ENCODE measurements around the gene SPECC1L. TPM values are rescaled to one million over a fixed set of nuclear protein-coding genes. Genes with fewer than 3 reads are reported as not detected.

The SPECC1L gene
- total and polyA plus RNA-seq, 4 experiments from 2014 or later: 4.3 to 62.1 (median 32.0) TPM

- H3K9me3 ChIP-seq (ENCODE audit: control insufficient read depth in 1 of 2, low read length in 2 of 2): no peaks in the 10 kb centered on the region
- no peak for DNase-seq
- H3K4me1 ChIP-seq (ENCODE audit: insufficient read depth, low read length): no peaks in the 10 kb centered on the region
- Mint-ChIP-seq H3K9me3 (peaks cover 0 to 4% (median 0%) of the 10 kb centered on the region in 8 donors), H3K27me3 (no peaks in the 10 kb centered on the region), H3K27ac (peak overlapping the region in 1 of 7 donors; percentile 15), H3K36me3 (peaks cover 15 to 26% of the 10 kb centered on the region in 2 donors), H3K4me1 (peaks cover 4 to 11% (median 6%) of the 10 kb centered on the region in 4 donors), H3K4me3 (no peak overlapping the region)
- H3K4me3 ChIP-seq (ENCODE audit: low read length in 2 of 2): no peak overlapping the region
- intact Hi-C loops (cut with micrococcal nuclease): no loop called here
- H3K27me3 ChIP-seq (ENCODE audit: insufficient read depth, low read length): no peaks in the 10 kb centered on the region
- no peak overlapping the region for H3K27ac ChIP-seq (ENCODE audit: low read depth, low read length)
- H3K36me3 ChIP-seq (ENCODE audit: insufficient read depth, low read length): peaks cover 20% of the 10 kb centered on the region
- ChIA-PET POLR2A (ENCODE audit: partially characterized antibody) (interaction anchor here (1.5 kb wide), 1 partner anchor 9 kb away, joined by 6 read pairs; the partner anchor contains the start of gene ADORA2A), CTCF (ENCODE audit: partially characterized antibody) (interaction anchor here (1.6 kb wide), 1 partner anchor 68 kb away, joined by 4 read pairs; no protein-coding TSS in a partner anchor)
Measured at GRCh38 chr22:24417901-24418641, 147.4 kb downstream of the SPECC1L start.

- H3K36me3 ChIP-seq (ENCODE audit: insufficient read depth, low read length): peaks cover 20% of the 10 kb centered on the region
- H3K27me3 ChIP-seq (ENCODE audit: insufficient read depth, low read length): no peaks in the 10 kb centered on the region
- no peak overlapping the region for H3K4me3 ChIP-seq (ENCODE audit: low read length in 2 of 2)
- H3K27me3 Mint-ChIP-seq: no peaks in the 10 kb centered on the region
- no peak overlapping the region for H3K4me3 Mint-ChIP-seq
- no peaks in the 10 kb centered on the region for H3K4me1 ChIP-seq (ENCODE audit: insufficient read depth, low read length)
- CTCF ChIA-PET (ENCODE audit: partially characterized antibody): interaction anchor here (0.6 to 1.6 kb wide), 2 partner anchors 67 to 109 kb away, joined by 3 to 4 read pairs; no protein-coding TSS in a partner anchor
- POLR2A ChIA-PET (ENCODE audit: partially characterized antibody): interaction anchor here (1.5 kb wide), 1 partner anchor 8 kb away, joined by 6 read pairs; the partner anchor contains the start of gene ADORA2A
- H3K4me1 Mint-ChIP-seq: peaks cover 4 to 11% (median 6%) of the 10 kb centered on the region in 4 donors
- intact Hi-C loops (cut with micrococcal nuclease): no loop called here
- no peak overlapping the region for H3K27ac Mint-ChIP-seq
- no peak for DNase-seq
- no peaks in the 10 kb centered on the region for H3K9me3 ChIP-seq (ENCODE audit: control insufficient read depth in 1 of 2, low read length in 2 of 2)
- peaks cover 12 to 18% of the 10 kb centered on the region in 2 donors for H3K36me3 Mint-ChIP-seq
- H3K9me3 Mint-ChIP-seq: peaks cover 0 to 3% (median 0%) of the 10 kb centered on the region in 8 donors
- H3K27ac ChIP-seq (ENCODE audit: low read depth, low read length): no peak overlapping the region
Measured at GRCh38 chr22:24418786-24419474, 148.3 kb downstream of the SPECC1L start.

GRCh38 chr22:24419475-24419850, 148.8 kb downstream of the SPECC1L start:
- Histone ChIP-seq H3K4me3 (ENCODE audit: low read length in 2 of 2) (no peak overlapping the region), H3K4me1 (ENCODE audit: insufficient read depth, low read length) (peaks cover 2% of the 10 kb centered on the region), H3K9me3 (ENCODE audit: control insufficient read depth in 1 of 2, low read length in 2 of 2) (no peaks in the 10 kb centered on the region), H3K36me3 (ENCODE audit: insufficient read depth, low read length) (peaks cover 15% of the 10 kb centered on the region), H3K27ac (ENCODE audit: low read depth, low read length) (no peak overlapping the region), H3K27me3 (ENCODE audit: insufficient read depth, low read length) (no peaks in the 10 kb centered on the region)
- Mint-ChIP-seq H3K27me3 (no peaks in the 10 kb centered on the region), H3K27ac (peak overlapping the region in 2 of 7 donors; percentile 10 to 13), H3K9me3 (peaks cover 0 to 3% (median 0%) of the 10 kb centered on the region in 8 donors), H3K36me3 (peaks cover 9 to 14% of the 10 kb centered on the region in 2 donors), H3K4me1 (peaks cover 4 to 11% (median 6%) of the 10 kb centered on the region in 4 donors), H3K4me3 (no peak overlapping the region)
- DNase-seq: no peak
- ChIA-PET CTCF (ENCODE audit: partially characterized antibody) (interaction anchor here (0.9 to 1.6 kb wide), 2 partner anchors 10 to 67 kb away, joined by 3 to 4 read pairs; no protein-coding TSS in a partner anchor), POLR2A (ENCODE audit: partially characterized antibody) (no interaction called here)
- intact Hi-C loops (cut with micrococcal nuclease): no loop called here

GRCh38 chr22:24420072-24420976, 149.7 kb downstream of the SPECC1L start:
- Mint-ChIP-seq H3K4me1 (peaks cover 4 to 12% (median 6%) of the 10 kb centered on the region in 4 donors), H3K4me3 (no peak overlapping the region), H3K27ac (peak overlapping the region in 1 of 7 donors; percentile 13), H3K27me3 (no peaks in the 10 kb centered on the region), H3K36me3 (peaks cover 2 to 5% of the 10 kb centered on the region in 2 donors), H3K9me3 (peaks cover 0 to 3% (median 0%) of the 10 kb centered on the region in 8 donors)
- Histone ChIP-seq H3K4me1 (ENCODE audit: insufficient read depth, low read length) (peaks cover 8% of the 10 kb centered on the region), H3K4me3 (ENCODE audit: low read length in 2 of 2) (no peak overlapping the region), H3K9me3 (ENCODE audit: control insufficient read depth in 1 of 2, low read length in 2 of 2) (no peaks in the 10 kb centered on the region), H3K27me3 (ENCODE audit: insufficient read depth, low read length) (no peaks in the 10 kb centered on the region), H3K36me3 (ENCODE audit: insufficient read depth, low read length) (peaks cover 7% of the 10 kb centered on the region), H3K27ac (ENCODE audit: low read depth, low read length) (no peak overlapping the region)
- CTCF ChIA-PET (ENCODE audit: partially characterized antibody): interaction anchor here (0.9 to 7.2 kb wide), 7 partner anchors 9 to 110 kb away, joined by 3 to 82 read pairs (median 8); no protein-coding TSS in a partner anchor
- DNase-seq: no peak
- POLR2A ChIA-PET (ENCODE audit: partially characterized antibody): interaction anchor here (0.9 kb wide), 1 partner anchor 15 kb away, joined by 3 read pairs; no protein-coding TSS in a partner anchor
- intact Hi-C loops (cut with micrococcal nuclease): loop anchor here (2.0 to 5.0 kb wide), 2 partner anchors 82 to 337 kb away; no protein-coding TSS in a partner anchor

- Mint-ChIP-seq H3K36me3 (peaks cover 0 to 6% of the 10 kb centered on the region in 2 donors), H3K4me3 (no peak overlapping the region), H3K9me3 (peaks cover 0 to 4% (median 0%) of the 10 kb centered on the region in 8 donors), H3K27ac (peak overlapping the region in 2 of 7 donors; percentile 62 to 86), H3K27me3 (no peaks in the 10 kb centered on the region), H3K4me1 (peaks cover 9 to 19% (median 12%) of the 10 kb centered on the region in 4 donors)
- peaks cover 15% of the 10 kb centered on the region for H3K4me1 ChIP-seq (ENCODE audit: insufficient read depth, low read length)
- no peak overlapping the region for H3K4me3 ChIP-seq (ENCODE audit: low read length in 2 of 2)
- H3K9me3 ChIP-seq (ENCODE audit: control insufficient read depth in 1 of 2, low read length in 2 of 2): no peaks in the 10 kb centered on the region
- DNase-seq: no peak
- intact Hi-C loops (cut with micrococcal nuclease): loop anchor here (1.0 to 5.0 kb wide), 3 partner anchors 82 to 336 kb away; no protein-coding TSS in a partner anchor
- CTCF ChIA-PET (ENCODE audit: partially characterized antibody): interaction anchor here (1.0 to 7.2 kb wide), 11 partner anchors 9 to 109 kb away, joined by 3 to 82 read pairs (median 8); no protein-coding TSS in a partner anchor
- no peak overlapping the region for H3K27ac ChIP-seq (ENCODE audit: low read depth, low read length)
- H3K27me3 ChIP-seq (ENCODE audit: insufficient read depth, low read length): no peaks in the 10 kb centered on the region
- POLR2A ChIA-PET (ENCODE audit: partially characterized antibody): interaction anchor here (0.9 to 1.5 kb wide), 3 partner anchors 14 to 97 kb away, joined by 3 to 7 read pairs (median 3); no protein-coding TSS in a partner anchor
- H3K36me3 ChIP-seq (ENCODE audit: insufficient read depth, low read length): peaks cover under 1% of the 10 kb centered on the region
Measured at GRCh38 chr22:24420977-24421343, 150.3 kb downstream of the SPECC1L start.

GRCh38 chr22:24421428-24421931, 150.8 kb downstream of the SPECC1L start:
- intact Hi-C loops (cut with micrococcal nuclease): loop anchor here (1.0 to 5.0 kb wide), 3 partner anchors 81 to 336 kb away; no protein-coding TSS in a partner anchor
- POLR2A ChIA-PET (ENCODE audit: partially characterized antibody): interaction anchor here (1.0 to 1.5 kb wide), 2 partner anchors 13 to 97 kb away, joined by 3 to 7 read pairs; no protein-coding TSS in a partner anchor
- peak overlapping the region in 5 of 7 donors; percentile 22 to 86 (median 69) for H3K27ac Mint-ChIP-seq

More at GRCh38 chr22:24421428-24421931, 150.8 kb downstream of the SPECC1L start:
- no peaks in the 10 kb centered on the region for H3K9me3 ChIP-seq (ENCODE audit: control insufficient read depth in 1 of 2, low read length in 2 of 2)
- no peak overlapping the region for H3K27ac ChIP-seq (ENCODE audit: low read depth, low read length)
- Mint-ChIP-seq H3K27me3 (no peaks in the 10 kb centered on the region), H3K4me3 (peak overlapping the region in 6 of 8 donors; percentile 34 to 80 (median 52)), H3K9me3 (peaks cover 0 to 4% (median 0%) of the 10 kb centered on the region in 8 donors), H3K36me3 (peaks cover 0 to 3% of the 10 kb centered on the region in 2 donors), H3K4me1 (peaks cover 14 to 24% (median 18%) of the 10 kb centered on the region in 4 donors)
- H3K27me3 ChIP-seq (ENCODE audit: insufficient read depth, low read length): no peaks in the 10 kb centered on the region
- no peaks in the 10 kb centered on the region for H3K36me3 ChIP-seq (ENCODE audit: insufficient read depth, low read length)
- DNase-seq: peak; percentile 34 to 51 (median 41)
- CTCF ChIA-PET (ENCODE audit: partially characterized antibody): interaction anchor here (0.8 to 7.2 kb wide), 15 partner anchors 9 to 109 kb away, joined by 3 to 82 read pairs (median 8); no protein-coding TSS in a partner anchor
- no peak overlapping the region for H3K4me3 ChIP-seq (ENCODE audit: low read length in 2 of 2)
- H3K4me1 ChIP-seq (ENCODE audit: insufficient read depth, low read length): peaks cover 20% of the 10 kb centered on the region
